Keratinocyte (primary cell): ENCODE results near the gene ADCK1. TPM values are rescaled to one million over a fixed set of nuclear protein-coding genes. Genes with fewer than 3 reads are reported as not detected.

Source experiments
- DNase-seq: peaks from one replicate; pipeline ENCODE4 v3.0.0-alpha.2; 2011; ENCODE audit warnings: low read depth, missing footprints, low spot score
- FAIRE-seq: peaks from 2 replicates; lab custom pipeline; 2011; peaks lifted over from hg19 to GRCh38; lab: Jason Lieb, UNC
- H2AFZ ChIP-seq: 2 replicates; pipeline ENCODE4 v1.6.0; 2012; ENCODE audit warnings: low read length, control low read depth, inconsistent platforms; ENCODE audit not compliant: control insufficient read depth
- H3K27ac ChIP-seq: 2 replicates; pipeline ENCODE4 v1.5.1; 2011; ENCODE audit warnings: low read length; ENCODE audit not compliant: control insufficient read depth, insufficient read depth
- H3K27me3 ChIP-seq: 3 replicates; pipeline ENCODE4 v1.6.0; 2011; ENCODE audit warnings: low read length; ENCODE audit not compliant: control insufficient read depth, insufficient read depth; ENCODE audit errors: extremely low read depth
- H3K36me3 ChIP-seq, 2 experiments: 2 replicates in 1 of 2; 3 replicates in 1 of 2; pipeline ENCODE4 v1.5.1; 2011; ENCODE audit warnings: low read length in 2 of 2, mild to moderate bottlenecking in 1 of 2; ENCODE audit not compliant: control insufficient read depth in 2 of 2, insufficient read depth in 2 of 2; ENCODE audit errors: extremely low read depth in 1 of 2
- H3K4me1 ChIP-seq: 3 replicates; pipeline ENCODE4 v1.5.1; 2011; ENCODE audit warnings: low read length; ENCODE audit not compliant: control insufficient read depth, insufficient read depth; ENCODE audit errors: extremely low read depth
- H3K4me2 ChIP-seq: 3 replicates; pipeline ENCODE4 v1.6.0; 2011; ENCODE audit warnings: low read depth, low read length; ENCODE audit not compliant: control insufficient read depth, insufficient read depth; ENCODE audit errors: extremely low read depth
- H3K4me3 ChIP-seq, 3 experiments: fragments of 200-600 bp in 1 of 3; sonication (generic) in 1 of 3; 2 replicates in 2 of 3; 3 replicates in 1 of 3; pipeline ENCODE4 v1.5.1; 2011 to 2016; ENCODE audit warnings: low read length in 3 of 3, mild to moderate bottlenecking in 3 of 3, control low read depth in 2 of 3, inconsistent platforms in 1 of 3, low read depth in 1 of 3, mixed read lengths in 1 of 3, mixed run types in 1 of 3, moderate library complexity in 1 of 3; ENCODE audit not compliant: control insufficient read depth in 2 of 3, insufficient read depth in 2 of 3; ENCODE audit errors: extremely low read depth in 1 of 3
- H3K79me2 ChIP-seq: 2 replicates; pipeline ENCODE4 v1.6.0; 2012; ENCODE audit warnings: low read length; ENCODE audit not compliant: control insufficient read depth, insufficient read depth
- H3K9ac ChIP-seq: 3 replicates; pipeline ENCODE4 v1.6.0; 2011; ENCODE audit warnings: low read length; ENCODE audit not compliant: control insufficient read depth, insufficient read depth; ENCODE audit errors: extremely low read depth
- H3K9me1 ChIP-seq: 3 replicates; pipeline ENCODE4 v1.6.0; 2011; ENCODE audit warnings: low read length; ENCODE audit not compliant: control insufficient read depth, insufficient read depth; ENCODE audit errors: extremely low read depth
- H3K9me3 ChIP-seq: 2 replicates; pipeline ENCODE4 v1.5.1; 2012; ENCODE audit warnings: low read depth, low read length; ENCODE audit not compliant: control insufficient read depth
- H4K20me1 ChIP-seq: 3 replicates; pipeline ENCODE4 v1.6.0; 2011; ENCODE audit warnings: low read length; ENCODE audit not compliant: control insufficient read depth, insufficient read depth; ENCODE audit errors: extremely low read depth
- EZH2 ChIP-seq: IDR thresholded peaks from one replicate; pipeline ENCODE4 v1.6.1; 2012; ENCODE audit warnings: inconsistent platforms, mild to moderate bottlenecking, low read length, moderate library complexity
- dilution Hi-C: fragments of 300-500 bp; cut with MboI; formaldehyde crosslinking; loops from one replicate; pipeline ENCODE4 v1.7.0; 2020; ENCODE audit warnings: low sequenced_read_pairs; ENCODE audit not compliant: extremely low pct_ligation_motif_present
- polyA plus RNA-seq, 5 experiments: library from polyadenylated mRNA; depleted of rRNA in 3 of 5; stranded (reverse) in 3 of 5; stranded (forward) in 1 of 5; unstranded in 1 of 5; fragments of >200 nt; gene quantifications; 1 replicate in 1 of 5; 2 replicates in 3 of 5; 3 replicates in 1 of 5; pipeline versions ENCODE4 v1.2.1 to v1.2.3, GENCODE V29; 2011 to 2012; ENCODE audit warnings: missing spikeins in 2 of 5, low read depth in 1 of 5, low replicate concordance in 1 of 5
- TF ChIP-seq, protein P1 (sequence below), 3 experiments: IDR thresholded peaks in 1 of 3; conservative IDR thresholded peaks in 1 of 3; optimal IDR thresholded peaks in 1 of 3; 2 replicates in 2 of 3; 3 replicates in 1 of 3; pipeline versions ENCODE3 to v1.5.1; 2011; ENCODE audit warnings: low read length in 3 of 3, mild to moderate bottlenecking in 3 of 3, moderate library complexity in 2 of 3, control low read depth in 1 of 3, inconsistent platforms in 1 of 3; ENCODE audit not compliant: insufficient read depth in 2 of 3; ENCODE audit errors: extremely low read depth in 1 of 3

Gene ADCK1
- polyA plus RNA-seq, 1 donor (not counting 4 experiments of a cell fraction or from before 2014, with no cell fraction given), result 4.9 TPM

DNA sequence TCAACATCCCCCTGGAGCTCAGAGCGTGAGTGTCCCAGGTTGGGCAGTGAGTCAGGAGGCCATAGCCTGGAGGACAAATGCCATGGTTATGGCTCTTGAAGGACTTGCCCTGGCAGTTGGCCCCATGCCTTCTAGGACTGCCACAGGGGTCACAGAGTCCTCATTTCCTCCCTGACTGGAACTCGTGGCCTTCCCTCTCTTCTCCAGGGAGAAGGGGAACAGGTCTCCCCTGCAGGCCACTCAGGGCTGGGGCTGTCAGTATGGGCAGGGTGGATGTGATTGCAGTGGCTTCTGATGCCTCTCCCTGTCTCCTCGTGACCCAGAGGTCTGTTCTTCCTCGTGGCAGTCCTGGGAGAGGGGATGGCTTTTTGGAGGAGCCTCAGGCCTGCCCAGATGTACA, 70.7 kb downstream of the ADCK1 start:
- peaks cover 0 to 2% of the 10 kb centered on the region in 2 experiments for H3K36me3 ChIP-seq
- no peak for DNase-seq
- no peaks in the 10 kb centered on the region for H3K4me1 ChIP-seq
- H3K9ac ChIP-seq, result no peak overlapping the region
- no peak overlapping the region for H2AFZ ChIP-seq
- H3K27ac ChIP-seq, result no peak overlapping the region
- dilution Hi-C loops, result no loop called here
- H3K4me3 ChIP-seq, result no peak overlapping the region
- no peak overlapping the region for H3K4me2 ChIP-seq
- FAIRE-seq, result no peak
- no peaks in the 10 kb centered on the region for H3K79me2 ChIP-seq
- H3K9me3 ChIP-seq, result no peaks in the 10 kb centered on the region
- H3K9me1 ChIP-seq, result no peaks in the 10 kb centered on the region
- H3K27me3 ChIP-seq, result no peaks in the 10 kb centered on the region
- TF ChIP-seq EZH2, result no peak
- H4K20me1 ChIP-seq, result no peaks in the 10 kb centered on the region

DNA sequence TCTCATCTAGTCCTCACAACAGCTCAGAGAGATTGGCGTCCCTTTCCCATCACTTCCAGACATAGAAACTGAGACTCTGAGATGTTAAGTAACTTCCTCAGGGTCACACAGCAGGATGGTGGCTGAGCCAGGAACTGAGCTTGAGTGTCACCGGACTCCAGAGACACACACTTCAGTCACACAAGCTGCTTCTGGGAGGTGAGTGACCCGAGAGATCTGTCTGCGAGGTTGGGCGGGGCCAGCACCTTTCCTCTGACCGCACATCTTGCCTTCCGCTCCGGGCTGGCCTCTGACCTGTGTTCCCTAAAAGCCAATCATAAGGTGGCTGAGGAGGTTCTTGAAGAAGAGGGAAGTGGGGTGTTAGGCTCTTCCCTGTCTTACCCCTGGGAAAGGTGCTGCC, 72.2 kb downstream of the ADCK1 start:
- H3K9me1 ChIP-seq, result no peaks in the 10 kb centered on the region
- DNase-seq (no peak), FAIRE-seq (no peak)
- no peak overlapping the region for H2AFZ ChIP-seq
- no peaks in the 10 kb centered on the region for H3K79me2 ChIP-seq
- no peaks in the 10 kb centered on the region for H3K4me1 ChIP-seq
- no peak overlapping the region for H3K4me2 ChIP-seq
- H4K20me1 ChIP-seq, result no peaks in the 10 kb centered on the region
- no peak overlapping the region for H3K4me3 ChIP-seq
- H3K36me3 ChIP-seq, result peaks cover 0 to 2% of the 10 kb centered on the region in 2 experiments
- TF ChIP-seq, protein P1, sequence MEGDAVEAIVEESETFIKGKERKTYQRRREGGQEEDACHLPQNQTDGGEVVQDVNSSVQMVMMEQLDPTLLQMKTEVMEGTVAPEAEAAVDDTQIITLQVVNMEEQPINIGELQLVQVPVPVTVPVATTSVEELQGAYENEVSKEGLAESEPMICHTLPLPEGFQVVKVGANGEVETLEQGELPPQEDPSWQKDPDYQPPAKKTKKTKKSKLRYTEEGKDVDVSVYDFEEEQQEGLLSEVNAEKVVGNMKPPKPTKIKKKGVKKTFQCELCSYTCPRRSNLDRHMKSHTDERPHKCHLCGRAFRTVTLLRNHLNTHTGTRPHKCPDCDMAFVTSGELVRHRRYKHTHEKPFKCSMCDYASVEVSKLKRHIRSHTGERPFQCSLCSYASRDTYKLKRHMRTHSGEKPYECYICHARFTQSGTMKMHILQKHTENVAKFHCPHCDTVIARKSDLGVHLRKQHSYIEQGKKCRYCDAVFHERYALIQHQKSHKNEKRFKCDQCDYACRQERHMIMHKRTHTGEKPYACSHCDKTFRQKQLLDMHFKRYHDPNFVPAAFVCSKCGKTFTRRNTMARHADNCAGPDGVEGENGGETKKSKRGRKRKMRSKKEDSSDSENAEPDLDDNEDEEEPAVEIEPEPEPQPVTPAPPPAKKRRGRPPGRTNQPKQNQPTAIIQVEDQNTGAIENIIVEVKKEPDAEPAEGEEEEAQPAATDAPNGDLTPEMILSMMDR (optimal IDR thresholded peaks at IDR 0.05 in 1 of 3, IDR thresholded peaks at IDR 0.05 in 1 of 3, conservative IDR thresholded peaks at IDR 0.05 in 1 of 3; ENCODE audit: extremely low read depth in 1 of 3, insufficient read depth in 2 of 3, low read length in 3 of 3), result no peak
- TF ChIP-seq EZH2, result no peak
- H3K9ac ChIP-seq, result no peak overlapping the region
- H3K27me3 ChIP-seq, result no peaks in the 10 kb centered on the region
- H3K27ac ChIP-seq, result no peak overlapping the region
- H3K9me3 ChIP-seq, result no peaks in the 10 kb centered on the region
- dilution Hi-C loops, result no loop called here

DNA sequence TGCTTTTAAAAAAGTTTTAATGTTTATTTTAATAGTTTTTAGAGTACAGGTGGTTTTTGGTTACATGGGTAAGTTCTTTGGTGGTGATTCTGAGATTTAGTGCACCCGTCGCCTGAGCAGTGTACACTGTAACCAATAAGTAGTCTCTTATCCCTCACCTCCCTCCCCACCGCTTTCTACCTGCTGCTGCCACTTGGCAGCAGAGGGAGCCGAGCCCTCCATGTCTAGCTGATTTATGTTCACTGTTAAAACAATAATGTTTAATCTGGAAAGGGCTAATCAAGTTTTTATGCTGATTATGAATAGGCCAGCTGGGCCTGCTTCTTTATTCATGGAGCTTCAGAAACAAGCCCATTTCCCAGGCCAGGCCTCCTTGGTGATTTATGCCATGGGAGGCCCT, 73.1 kb downstream of the ADCK1 start:
- Histone ChIP-seq H3K36me3 (peaks cover 0 to under 1% of the 10 kb centered on the region in 2 experiments), H3K4me2 (no peak overlapping the region), H3K27ac (no peak overlapping the region), H3K9me1 (no peaks in the 10 kb centered on the region), H3K27me3 (no peaks in the 10 kb centered on the region), H2AFZ (no peak overlapping the region), H3K9me3 (no peaks in the 10 kb centered on the region), H3K9ac (no peak overlapping the region), H3K4me1 (no peaks in the 10 kb centered on the region), H3K4me3 (no peak overlapping the region), H4K20me1 (no peaks in the 10 kb centered on the region), H3K79me2 (no peaks in the 10 kb centered on the region)
- no peak for TF ChIP-seq EZH2
- TF ChIP-seq, protein P1 (optimal IDR thresholded peaks at IDR 0.05 in 1 of 3, IDR thresholded peaks at IDR 0.05 in 1 of 3, conservative IDR thresholded peaks at IDR 0.05 in 1 of 3; ENCODE audit: extremely low read depth in 1 of 3, insufficient read depth in 2 of 3, low read length in 3 of 3), result no peak
- FAIRE-seq (no peak), DNase-seq (no peak)
- dilution Hi-C loops, result no loop called here
